ENCODE results near the gene TGFB2. TPM values are rescaled to one million over a fixed set of nuclear protein-coding genes. Genes with fewer than 3 reads are reported as not detected.

The TGFB2 gene
- total and polyA plus RNA-seq, 2 experiments from 2014 or later, result 0.31 to 1.4 TPM

DNA sequence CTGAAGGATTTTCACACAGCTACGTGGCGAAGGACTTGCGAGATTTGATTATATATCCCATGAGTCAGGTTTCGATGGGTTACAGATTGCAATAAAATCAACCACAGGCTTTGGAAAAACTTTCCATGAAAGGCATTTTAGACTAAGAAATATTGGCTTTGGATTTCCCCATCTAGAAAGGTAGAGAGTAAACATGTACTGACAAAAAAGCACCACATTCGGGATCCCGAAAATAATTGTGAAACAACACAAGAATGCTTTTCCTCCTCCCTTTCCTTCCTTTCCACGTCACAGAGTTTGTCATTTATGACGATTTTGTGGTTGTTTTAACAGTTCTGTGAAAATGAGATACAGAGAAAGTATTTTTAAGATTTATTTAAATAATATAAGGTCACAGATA is 38.5 kb downstream of the TGFB2 start:
- no peaks in the 10 kb centered on the region for H3K27me3 ChIP-seq (ENCODE audit: insufficient read depth)
- no peaks in the 10 kb centered on the region for H4K20me1 ChIP-seq (replicated peaks; ENCODE audit: insufficient read depth)
- no peaks in the 10 kb centered on the region for H3K36me3 ChIP-seq (ENCODE audit: insufficient read depth)
- ATAC-seq (no peak), DNase-seq (ENCODE audit: low spot score) (no peak)
- no peak overlapping the region for H3K4me2 ChIP-seq
- H3K27ac ChIP-seq (ENCODE audit: low read depth), result no peak overlapping the region
- peaks cover 2% of the 10 kb centered on the region; the same call in 1 of the 3 replicates for H3K4me1 Mint-ChIP-seq
- TF ChIP-seq JUNB (IDR thresholded peaks at IDR 0.05; ENCODE audit: unreplicated experiment), result no peak
- TF ChIP-seq ZNF462 (CRISPR knock-in tag; IDR thresholded peaks at IDR 0.05), result no peak
- no peak for TF ChIP-seq STAT1 (IDR thresholded peaks at IDR 0.05; ENCODE audit: unreplicated experiment)
- TF ChIP-seq, protein P1, sequence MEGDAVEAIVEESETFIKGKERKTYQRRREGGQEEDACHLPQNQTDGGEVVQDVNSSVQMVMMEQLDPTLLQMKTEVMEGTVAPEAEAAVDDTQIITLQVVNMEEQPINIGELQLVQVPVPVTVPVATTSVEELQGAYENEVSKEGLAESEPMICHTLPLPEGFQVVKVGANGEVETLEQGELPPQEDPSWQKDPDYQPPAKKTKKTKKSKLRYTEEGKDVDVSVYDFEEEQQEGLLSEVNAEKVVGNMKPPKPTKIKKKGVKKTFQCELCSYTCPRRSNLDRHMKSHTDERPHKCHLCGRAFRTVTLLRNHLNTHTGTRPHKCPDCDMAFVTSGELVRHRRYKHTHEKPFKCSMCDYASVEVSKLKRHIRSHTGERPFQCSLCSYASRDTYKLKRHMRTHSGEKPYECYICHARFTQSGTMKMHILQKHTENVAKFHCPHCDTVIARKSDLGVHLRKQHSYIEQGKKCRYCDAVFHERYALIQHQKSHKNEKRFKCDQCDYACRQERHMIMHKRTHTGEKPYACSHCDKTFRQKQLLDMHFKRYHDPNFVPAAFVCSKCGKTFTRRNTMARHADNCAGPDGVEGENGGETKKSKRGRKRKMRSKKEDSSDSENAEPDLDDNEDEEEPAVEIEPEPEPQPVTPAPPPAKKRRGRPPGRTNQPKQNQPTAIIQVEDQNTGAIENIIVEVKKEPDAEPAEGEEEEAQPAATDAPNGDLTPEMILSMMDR (conservative IDR thresholded peaks at IDR 0.05; ENCODE audit: low read depth in 2 of 2), result no peak
- TF ChIP-seq POLR2AphosphoS5 (IDR thresholded peaks at IDR 0.05; ENCODE audit: low read depth), result no peak
- TF ChIP-seq CREB1 (CRISPR knock-in tag; IDR thresholded peaks at IDR 0.05; ENCODE audit: low read depth), result no peak
- TF ChIP-seq EZH2phosphoT487 (IDR thresholded peaks at IDR 0.05; ENCODE audit: unreplicated experiment), result no peak
- TF ChIP-seq, protein P2, sequence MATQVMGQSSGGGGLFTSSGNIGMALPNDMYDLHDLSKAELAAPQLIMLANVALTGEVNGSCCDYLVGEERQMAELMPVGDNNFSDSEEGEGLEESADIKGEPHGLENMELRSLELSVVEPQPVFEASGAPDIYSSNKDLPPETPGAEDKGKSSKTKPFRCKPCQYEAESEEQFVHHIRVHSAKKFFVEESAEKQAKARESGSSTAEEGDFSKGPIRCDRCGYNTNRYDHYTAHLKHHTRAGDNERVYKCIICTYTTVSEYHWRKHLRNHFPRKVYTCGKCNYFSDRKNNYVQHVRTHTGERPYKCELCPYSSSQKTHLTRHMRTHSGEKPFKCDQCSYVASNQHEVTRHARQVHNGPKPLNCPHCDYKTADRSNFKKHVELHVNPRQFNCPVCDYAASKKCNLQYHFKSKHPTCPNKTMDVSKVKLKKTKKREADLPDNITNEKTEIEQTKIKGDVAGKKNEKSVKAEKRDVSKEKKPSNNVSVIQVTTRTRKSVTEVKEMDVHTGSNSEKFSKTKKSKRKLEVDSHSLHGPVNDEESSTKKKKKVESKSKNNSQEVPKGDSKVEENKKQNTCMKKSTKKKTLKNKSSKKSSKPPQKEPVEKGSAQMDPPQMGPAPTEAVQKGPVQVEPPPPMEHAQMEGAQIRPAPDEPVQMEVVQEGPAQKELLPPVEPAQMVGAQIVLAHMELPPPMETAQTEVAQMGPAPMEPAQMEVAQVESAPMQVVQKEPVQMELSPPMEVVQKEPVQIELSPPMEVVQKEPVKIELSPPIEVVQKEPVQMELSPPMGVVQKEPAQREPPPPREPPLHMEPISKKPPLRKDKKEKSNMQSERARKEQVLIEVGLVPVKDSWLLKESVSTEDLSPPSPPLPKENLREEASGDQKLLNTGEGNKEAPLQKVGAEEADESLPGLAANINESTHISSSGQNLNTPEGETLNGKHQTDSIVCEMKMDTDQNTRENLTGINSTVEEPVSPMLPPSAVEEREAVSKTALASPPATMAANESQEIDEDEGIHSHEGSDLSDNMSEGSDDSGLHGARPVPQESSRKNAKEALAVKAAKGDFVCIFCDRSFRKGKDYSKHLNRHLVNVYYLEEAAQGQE (IDR thresholded peaks at IDR 0.05; ENCODE audit: unreplicated experiment), result no peak
- TF ChIP-seq, protein P3, sequence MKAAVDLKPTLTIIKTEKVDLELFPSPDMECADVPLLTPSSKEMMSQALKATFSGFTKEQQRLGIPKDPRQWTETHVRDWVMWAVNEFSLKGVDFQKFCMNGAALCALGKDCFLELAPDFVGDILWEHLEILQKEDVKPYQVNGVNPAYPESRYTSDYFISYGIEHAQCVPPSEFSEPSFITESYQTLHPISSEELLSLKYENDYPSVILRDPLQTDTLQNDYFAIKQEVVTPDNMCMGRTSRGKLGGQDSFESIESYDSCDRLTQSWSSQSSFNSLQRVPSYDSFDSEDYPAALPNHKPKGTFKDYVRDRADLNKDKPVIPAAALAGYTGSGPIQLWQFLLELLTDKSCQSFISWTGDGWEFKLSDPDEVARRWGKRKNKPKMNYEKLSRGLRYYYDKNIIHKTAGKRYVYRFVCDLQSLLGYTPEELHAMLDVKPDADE (IDR thresholded peaks at IDR 0.05), result no peak
- no peak for TF ChIP-seq ZNF331 (CRISPR knock-in tag; IDR thresholded peaks at IDR 0.05; ENCODE audit: low read depth)
- no peak for TF ChIP-seq ZNF114 (CRISPR knock-in tag; IDR thresholded peaks at IDR 0.05)
- TF ChIP-seq EZH2 (IDR thresholded peaks at IDR 0.05; ENCODE audit: low read depth, unreplicated experiment), result no peak
- no peak for TF ChIP-seq NANOG (IDR thresholded peaks at IDR 0.05; ENCODE audit: borderline replicate concordance)
- no peaks in the 10 kb centered on the region for H3K4me1 ChIP-seq (ENCODE audit: insufficient read depth)
- H3K4me3 Mint-ChIP-seq, result no peak overlapping the region
- H3K9me2 ChIP-seq (ENCODE audit: insufficient read depth), result no peaks in the 10 kb centered on the region
- H3F3A ChIP-seq (replicated peaks; ENCODE audit: low read depth), result no peaks in the 10 kb centered on the region
- peaks cover 2% of the 10 kb centered on the region for H3K27me3 Mint-ChIP-seq (ENCODE audit: insufficient read depth, low read depth, poor library complexity)
- no peaks in the 10 kb centered on the region for H3K79me2 ChIP-seq (replicated peaks; ENCODE audit: insufficient read depth)
- no peak overlapping the region for H3K4me3 ChIP-seq
- no peaks in the 10 kb centered on the region for H3K36me3 Mint-ChIP-seq (ENCODE audit: low read depth)
- H2AFZ ChIP-seq, result no peak overlapping the region
- no peak overlapping the region for H3K27ac Mint-ChIP-seq
- H3K9me3 Mint-ChIP-seq, result no peaks in the 10 kb centered on the region; the same call in 2 of the 3 replicates

Data from GM23338 (cell line).